Measurements from ENCODE around the gene PNMT. TPM values are rescaled to one million over a fixed set of nuclear protein-coding genes. Genes with fewer than 3 reads are reported as not detected.

The PNMT gene
- total and polyA plus RNA-seq, 2 of the 13 experiments (the other 11 are each of a cell fraction or from before 2014, with no cell fraction given), result 0.25 TPM; not detected in 1

- TF ChIP-seq, protein P1, sequence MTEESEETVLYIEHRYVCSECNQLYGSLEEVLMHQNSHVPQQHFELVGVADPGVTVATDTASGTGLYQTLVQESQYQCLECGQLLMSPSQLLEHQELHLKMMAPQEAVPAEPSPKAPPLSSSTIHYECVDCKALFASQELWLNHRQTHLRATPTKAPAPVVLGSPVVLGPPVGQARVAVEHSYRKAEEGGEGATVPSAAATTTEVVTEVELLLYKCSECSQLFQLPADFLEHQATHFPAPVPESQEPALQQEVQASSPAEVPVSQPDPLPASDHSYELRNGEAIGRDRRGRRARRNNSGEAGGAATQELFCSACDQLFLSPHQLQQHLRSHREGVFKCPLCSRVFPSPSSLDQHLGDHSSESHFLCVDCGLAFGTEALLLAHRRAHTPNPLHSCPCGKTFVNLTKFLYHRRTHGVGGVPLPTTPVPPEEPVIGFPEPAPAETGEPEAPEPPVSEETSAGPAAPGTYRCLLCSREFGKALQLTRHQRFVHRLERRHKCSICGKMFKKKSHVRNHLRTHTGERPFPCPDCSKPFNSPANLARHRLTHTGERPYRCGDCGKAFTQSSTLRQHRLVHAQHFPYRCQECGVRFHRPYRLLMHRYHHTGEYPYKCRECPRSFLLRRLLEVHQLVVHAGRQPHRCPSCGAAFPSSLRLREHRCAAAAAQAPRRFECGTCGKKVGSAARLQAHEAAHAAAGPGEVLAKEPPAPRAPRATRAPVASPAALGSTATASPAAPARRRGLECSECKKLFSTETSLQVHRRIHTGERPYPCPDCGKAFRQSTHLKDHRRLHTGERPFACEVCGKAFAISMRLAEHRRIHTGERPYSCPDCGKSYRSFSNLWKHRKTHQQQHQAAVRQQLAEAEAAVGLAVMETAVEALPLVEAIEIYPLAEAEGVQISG (CRISPR knock-in tag; IDR thresholded peaks at IDR 0.05), result 0 out of 2 replicates have a peak, but pooled peaks have one; percentile 18
- TF ChIP-seq, protein P2, sequence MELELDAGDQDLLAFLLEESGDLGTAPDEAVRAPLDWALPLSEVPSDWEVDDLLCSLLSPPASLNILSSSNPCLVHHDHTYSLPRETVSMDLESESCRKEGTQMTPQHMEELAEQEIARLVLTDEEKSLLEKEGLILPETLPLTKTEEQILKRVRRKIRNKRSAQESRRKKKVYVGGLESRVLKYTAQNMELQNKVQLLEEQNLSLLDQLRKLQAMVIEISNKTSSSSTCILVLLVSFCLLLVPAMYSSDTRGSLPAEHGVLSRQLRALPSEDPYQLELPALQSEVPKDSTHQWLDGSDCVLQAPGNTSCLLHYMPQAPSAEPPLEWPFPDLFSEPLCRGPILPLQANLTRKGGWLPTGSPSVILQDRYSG (CRISPR knock-in tag; IDR thresholded peaks at IDR 0.05), result no peak
- no peak for TF ChIP-seq ZNF101 (CRISPR knock-in tag; IDR thresholded peaks at IDR 0.05; ENCODE audit: borderline replicate concordance, low read depth)
- TF ChIP-seq ZNF644 (CRISPR knock-in tag; IDR thresholded peaks at IDR 0.05; ENCODE audit: low read depth), result 0 out of 2 replicates have a peak, but pooled peaks have one; percentile 32
- no peak for TF ChIP-seq MAF1 (CRISPR knock-in tag; IDR thresholded peaks at IDR 0.05; ENCODE audit: borderline replicate concordance)
- TF ChIP-seq ZNF720 (CRISPR knock-in tag; IDR thresholded peaks at IDR 0.05), result no peak
- TF ChIP-seq SAP130 (CRISPR knock-in tag; IDR thresholded peaks at IDR 0.05; ENCODE audit: low read depth), result peak; percentile 96
- no peak for TF ChIP-seq NBN (conservative IDR thresholded peaks at IDR 0.05)
- peak; percentile 70; the same call in 1 of the 2 replicates for TF ChIP-seq ZIK1 (CRISPR knock-in tag; IDR thresholded peaks at IDR 0.05; ENCODE audit: borderline replicate concordance, low read depth)
- no peak for TF ChIP-seq RNF219 (CRISPR knock-in tag; IDR thresholded peaks at IDR 0.05)
- peak; percentile 83 for TF ChIP-seq NR2C2 (CRISPR knock-in tag; IDR thresholded peaks at IDR 0.05; ENCODE audit: borderline replicate concordance)
- TF ChIP-seq CCDC6 (CRISPR knock-in tag; IDR thresholded peaks at IDR 0.05), result peak; percentile 23; the same call in 1 of the 2 replicates
- TF ChIP-seq ELF1 (CRISPR knock-in tag; IDR thresholded peaks at IDR 0.05), result peak; percentile 63
- peak; percentile 35; the same call in 1 of the 2 replicates for TF ChIP-seq JUNB (CRISPR knock-in tag; IDR thresholded peaks at IDR 0.05; ENCODE audit: borderline replicate concordance)
- TF ChIP-seq MIER2 (CRISPR knock-in tag; IDR thresholded peaks at IDR 0.05), result no peak; the same call in 1 of the 2 replicates
- TF ChIP-seq MXD4 (CRISPR knock-in tag; IDR thresholded peaks at IDR 0.05), result no peak; the same call in 1 of the 2 replicates
- TF ChIP-seq TBL1XR1 (IDR thresholded peaks at IDR 0.05; ENCODE audit: borderline replicate concordance, low read length, partially characterized antibody), result peak; percentile 71
Measured at GRCh38 chr17:39702901-39703893, 34.9 kb downstream of the PNMT start (continued).
